Adrenal gland (tissue), 12 donors: ENCODE results near the gene HMGN3. TPM values are rescaled to one million over a fixed set of nuclear protein-coding genes. Genes with fewer than 3 reads are reported as not detected.

ENCODE experiments used
- DNase-seq, 7 donors: peaks; one replicate each; pipeline ENCODE4 v3.0.0-alpha.2; 2019 to 2020
- H3K27ac ChIP-seq, 5 donors: fragments of 200-600 bp; sonication (generic) in 4 of 5; 1 replicate in 3 of 5; 2 replicates in 2 of 5; pipeline versions ENCODE4 v1.5.1 to v1.8.0; 2016 to 2020; ENCODE audit warnings: mild to moderate bottlenecking in 1 of 5
- H3K27me3 ChIP-seq: fragments of 200-600 bp; 2 replicates; pipeline ENCODE4 v1.8.0; 2021
- H3K36me3 ChIP-seq, 2 donors: fragments of 200-600 bp; replicated peaks in 1 of 2; 1 replicate in 1 of 2; 2 replicates in 1 of 2; pipeline versions ENCODE4 v1.5.1 to v1.8.0; 2018 to 2022
- H3K4me1 ChIP-seq, 2 donors: fragments of 200-600 bp; replicated peaks in 1 of 2; 1 replicate in 1 of 2; 2 replicates in 1 of 2; pipeline versions ENCODE4 v1.5.1 to v1.8.0; 2018 to 2021
- H3K4me3 ChIP-seq, 4 donors: fragments of 200-600 bp; sonication (generic) in 3 of 4; one replicate each; pipeline ENCODE4 v1.5.1; 2016 to 2018
- H3K9me3 ChIP-seq, 3 donors: fragments of 200-600 bp; sonication (generic) in 1 of 3; replicated peaks in 1 of 3; 1 replicate in 2 of 3; 2 replicates in 1 of 3; pipeline versions ENCODE4 v1.5.1 to v1.8.0; 2016 to 2021
- POLR2A ChIP-seq, 2 donors: fragments of 450-650 bp; IDR thresholded peaks; one replicate each; pipeline ENCODE4 v1.6.1; 2017; ENCODE audit warnings: antibody characterized with exemption in 2 of 2, mild to moderate bottlenecking in 2 of 2, moderate library complexity in 1 of 2
- WGBS, 4 donors: extraction: QIAGEN DNeasy Blood & Tissue Kit in 2 of 4; methylation state at CpG; one replicate each; pipeline versions ENCODE4 v1.1.5 to v1.1.7; 2013 to 2017; 5-methylcytosine and 5-hydroxymethylcytosine counted together
- intact Hi-C, 2 donors: fragments of 100-400 bp; cut with DNase I; formaldehyde crosslinking; loops; one replicate each; pipeline versions ENCODE4 v1.14.1 to v1.15.0; 2022 to 2023
- polyA plus RNA-seq, 3 donors: library from polyadenylated mRNA; stranded (reverse); fragments of 200-250 nt in 2 of 3; fragments of 350-450 nt in 1 of 3; fragmentation: Illumina TruSeq in 1 of 3; extraction: RNeasy Lipid Tissue Mini Kit (QIAGEN cat#74804) in 1 of 3; gene quantifications; one replicate each; pipeline ENCODE4 v1.2.3, GENCODE V29; 2013 to 2014
- total RNA-seq, 9 donors: library from RNA; depleted of rRNA in 4 of 9; stranded (reverse); fragments of >200 nt in 4 of 9; fragments of 120-200 nt in 1 of 9; fragmentation: NEBNext Ultra II Directional in 1 of 9; extraction: Animal tissue kit (Norgen Biotek cat#: 25700) in 1 of 9; gene quantifications; one replicate each; pipeline versions ENCODE4 v1.1.0 to v1.2.4, GENCODE V29; 2013 to 2023
- TF ChIP-seq, protein P1 (sequence below), 6 experiments: fragments of 450-650 bp in 4 of 6; fragments of 200-600 bp in 2 of 6; sonication (generic) in 1 of 6; IDR thresholded peaks; 1 replicate in 5 of 6; 2 replicates in 1 of 6; pipeline versions ENCODE4 v1.5.1 to v1.8.0; 2016 to 2021; ENCODE audit warnings: antibody characterized with exemption in 6 of 6, mild to moderate bottlenecking in 2 of 6, moderate library complexity in 1 of 6
- donor health status: healthy with polysubstance abuse.
- donor health status: Bipolar disorder and iron deficiency.
- donor health status: DM: yes; HTN: yes; CAD: no.
- donor health status: DM: no; HTN: no; CAD: no.
- donor health status: DM: no; HTN: no; CAD: no.
- donor health status: DM: yes; HTN: yes; CAD: no.

HMGN3 gene
- total and polyA plus RNA-seq, 12 donors = 87.5 to 271 (median 163) TPM

- no peak overlapping the region for H3K27ac ChIP-seq
- WGBS, 4 donors = 94 to 99% (median 97%) methylated on average over 3 of the region's 3 CpGs
Measured at GRCh38 chr6:79223611-79224404, 10.7 kb downstream of the HMGN3 start.

GRCh38 chr6:79215213-79215824, 19.2 kb downstream of the HMGN3 start:
- TF ChIP-seq POLR2A (IDR thresholded peaks at IDR 0.05) = no peak
- TF ChIP-seq, protein P1, sequence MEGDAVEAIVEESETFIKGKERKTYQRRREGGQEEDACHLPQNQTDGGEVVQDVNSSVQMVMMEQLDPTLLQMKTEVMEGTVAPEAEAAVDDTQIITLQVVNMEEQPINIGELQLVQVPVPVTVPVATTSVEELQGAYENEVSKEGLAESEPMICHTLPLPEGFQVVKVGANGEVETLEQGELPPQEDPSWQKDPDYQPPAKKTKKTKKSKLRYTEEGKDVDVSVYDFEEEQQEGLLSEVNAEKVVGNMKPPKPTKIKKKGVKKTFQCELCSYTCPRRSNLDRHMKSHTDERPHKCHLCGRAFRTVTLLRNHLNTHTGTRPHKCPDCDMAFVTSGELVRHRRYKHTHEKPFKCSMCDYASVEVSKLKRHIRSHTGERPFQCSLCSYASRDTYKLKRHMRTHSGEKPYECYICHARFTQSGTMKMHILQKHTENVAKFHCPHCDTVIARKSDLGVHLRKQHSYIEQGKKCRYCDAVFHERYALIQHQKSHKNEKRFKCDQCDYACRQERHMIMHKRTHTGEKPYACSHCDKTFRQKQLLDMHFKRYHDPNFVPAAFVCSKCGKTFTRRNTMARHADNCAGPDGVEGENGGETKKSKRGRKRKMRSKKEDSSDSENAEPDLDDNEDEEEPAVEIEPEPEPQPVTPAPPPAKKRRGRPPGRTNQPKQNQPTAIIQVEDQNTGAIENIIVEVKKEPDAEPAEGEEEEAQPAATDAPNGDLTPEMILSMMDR (IDR thresholded peaks at IDR 0.05) = no peak
- peaks cover 0 to 6% (median 0%) of the 10 kb centered on the region in 3 donors for H3K9me3 ChIP-seq
- H3K36me3 ChIP-seq = no peaks in the 10 kb centered on the region
- WGBS, 4 donors = 40 to 45% (median 44%) methylated on average over 3 of the region's 3 CpGs
- peak; percentile 21 to 79 (median 64) for DNase-seq
- no peaks in the 10 kb centered on the region for H3K27me3 ChIP-seq
- peaks cover 19 to 35% of the 10 kb centered on the region in 2 donors for H3K4me1 ChIP-seq
- H3K4me3 ChIP-seq = no peak overlapping the region
- intact Hi-C loops = no loop called here
- peak overlapping the region in 2 of 5 donors; percentile 39 to 47 for H3K27ac ChIP-seq

More at GRCh38 chr6:79223611-79224404, 10.7 kb downstream of the HMGN3 start:
- Histone ChIP-seq H3K27me3 (no peaks in the 10 kb centered on the region), H3K4me3 (no peak overlapping the region), H3K36me3 (no peaks in the 10 kb centered on the region), H3K4me1 (no peaks in the 10 kb centered on the region), H3K9me3 (peaks cover 0 to 6% (median 0%) of the 10 kb centered on the region in 3 donors)
- intact Hi-C loops = no loop called here
- no peak for DNase-seq
- TF ChIP-seq, protein P1 (IDR thresholded peaks at IDR 0.05) = no peak
- no peak for TF ChIP-seq POLR2A (IDR thresholded peaks at IDR 0.05)

DNA sequence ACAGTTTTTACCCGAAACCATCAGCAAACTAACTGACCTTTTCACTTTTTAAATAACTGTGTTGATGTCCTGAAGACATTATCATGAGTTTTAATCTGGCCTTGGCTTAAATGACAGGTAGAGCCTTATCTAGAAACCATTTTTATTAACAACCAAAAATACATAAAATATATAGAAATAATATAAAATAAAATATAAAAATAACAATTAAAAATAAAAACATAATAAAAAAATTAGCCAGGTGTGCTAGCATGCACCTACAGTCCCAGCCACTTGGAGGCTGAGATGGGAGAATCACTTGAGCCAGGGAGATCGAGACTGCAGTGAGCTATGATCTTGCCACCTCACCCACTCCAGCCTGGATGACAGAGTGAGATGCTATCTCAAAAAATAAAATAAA, 21.6 kb downstream of the HMGN3 start:
- intact Hi-C loops = no loop called here
- peaks cover 26 to 50% of the 10 kb centered on the region in 2 donors for H3K4me1 ChIP-seq
- no peaks in the 10 kb centered on the region for H3K27me3 ChIP-seq
- no peak overlapping the region for H3K27ac ChIP-seq
- no peaks in the 10 kb centered on the region for H3K9me3 ChIP-seq
- no peak overlapping the region for H3K4me3 ChIP-seq
- TF ChIP-seq, protein P1 (IDR thresholded peaks at IDR 0.05) = no peak
- TF ChIP-seq POLR2A (IDR thresholded peaks at IDR 0.05) = no peak
- no peak for DNase-seq
- 73 to 82% (median 81%) methylated on average over 2 of the region's 2 CpGs for WGBS, 4 donors
- no peaks in the 10 kb centered on the region for H3K36me3 ChIP-seq

DNA sequence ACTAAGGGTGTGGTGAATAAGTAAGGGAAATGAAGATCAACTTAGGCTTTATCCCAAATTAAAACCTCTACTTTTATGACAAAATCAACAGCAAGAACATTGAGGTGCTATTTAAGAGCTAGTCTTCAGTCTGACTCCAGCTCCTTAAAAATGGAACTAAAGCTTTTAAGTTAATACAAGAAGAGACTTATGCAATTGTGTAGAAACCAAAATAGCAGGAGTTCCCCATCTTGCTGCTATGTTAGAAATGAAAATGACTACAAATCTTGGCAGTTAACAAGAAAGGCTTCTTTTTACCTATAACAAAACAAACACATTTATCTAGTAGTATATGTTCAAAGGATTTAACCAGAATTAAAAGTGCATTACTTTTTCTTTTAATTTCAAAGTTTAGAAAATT, 25.7 kb downstream of the HMGN3 start:
- Histone ChIP-seq H3K4me1 (peaks cover 14 to 18% of the 10 kb centered on the region in 2 donors), H3K36me3 (no peaks in the 10 kb centered on the region), H3K9me3 (no peaks in the 10 kb centered on the region), H3K27me3 (no peaks in the 10 kb centered on the region), H3K4me3 (no peak overlapping the region), H3K27ac (no peak overlapping the region)
- DNase-seq = no peak
- TF ChIP-seq, protein P1 (IDR thresholded peaks at IDR 0.05) = no peak
- TF ChIP-seq POLR2A (IDR thresholded peaks at IDR 0.05) = no peak
- intact Hi-C loops = no loop called here
